Fibroblast of skin of back (primary cell): Measurements from ENCODE around the gene SIRT6.
"Not testable (repeated sequence)": the region's sequence is repeated elsewhere in the genome, so short reads cannot be mapped to it uniquely, and the experiment has no call there.

Experiments
- DNase-seq: peaks from one replicate; pipeline ENCODE4 v3.0.0-alpha.2; 2013

The SIRT6 gene

DNA sequence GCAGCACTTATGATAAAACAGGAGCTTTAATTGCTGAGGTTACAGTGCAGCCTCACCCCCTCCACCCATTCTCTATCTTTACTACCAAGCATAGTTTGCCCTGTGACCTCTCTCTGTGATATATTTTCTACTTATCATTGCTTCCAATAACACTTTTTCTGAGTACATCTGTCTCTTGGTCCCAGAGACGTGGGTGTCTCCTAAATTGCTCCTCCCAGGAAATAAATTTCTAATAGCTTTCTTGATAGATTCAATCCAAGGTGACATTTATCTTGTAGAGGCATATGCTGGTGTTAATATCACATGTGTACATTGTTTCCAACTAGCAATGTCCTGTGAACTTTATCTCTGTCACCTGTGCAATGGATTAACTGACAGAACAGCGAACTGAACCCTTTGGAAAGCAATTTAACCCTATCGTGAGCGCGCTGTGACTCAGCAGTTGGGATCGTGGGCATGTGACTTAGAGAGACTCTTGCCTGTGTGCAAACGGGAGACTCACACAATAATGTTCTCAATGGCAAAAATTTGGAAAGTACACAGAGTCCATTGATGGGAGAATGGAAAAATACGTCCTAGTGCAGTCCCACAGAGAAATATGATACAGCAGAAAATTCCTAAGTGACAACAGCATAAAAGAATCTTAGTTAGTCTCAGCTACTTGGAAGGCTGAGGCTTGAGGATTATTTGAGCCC is 51.5 kb downstream of the SIRT6 start:
- peak; percentile 89 for DNase-seq

DNA sequence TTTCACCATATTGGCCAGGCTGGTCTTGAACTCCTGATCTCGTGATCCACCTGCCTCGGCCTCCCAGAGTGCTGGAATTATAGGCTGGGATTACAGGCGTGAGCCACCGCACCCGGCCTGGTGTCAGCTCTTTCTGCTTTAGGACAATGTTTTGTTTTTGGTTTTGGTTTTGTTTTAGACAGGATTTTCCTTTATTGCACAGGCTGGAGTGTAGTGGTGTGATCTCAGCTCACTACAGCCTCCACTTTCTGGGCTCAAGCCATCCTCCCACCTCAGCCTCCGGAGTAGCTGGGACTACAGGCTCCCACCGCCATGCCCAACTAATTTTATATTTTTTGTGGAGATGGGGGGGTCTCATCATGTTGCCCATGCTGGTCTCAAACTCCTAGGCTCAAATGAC is 53.3 kb downstream of the SIRT6 start:
- DNase-seq: not testable (repeated sequence)

DNA sequence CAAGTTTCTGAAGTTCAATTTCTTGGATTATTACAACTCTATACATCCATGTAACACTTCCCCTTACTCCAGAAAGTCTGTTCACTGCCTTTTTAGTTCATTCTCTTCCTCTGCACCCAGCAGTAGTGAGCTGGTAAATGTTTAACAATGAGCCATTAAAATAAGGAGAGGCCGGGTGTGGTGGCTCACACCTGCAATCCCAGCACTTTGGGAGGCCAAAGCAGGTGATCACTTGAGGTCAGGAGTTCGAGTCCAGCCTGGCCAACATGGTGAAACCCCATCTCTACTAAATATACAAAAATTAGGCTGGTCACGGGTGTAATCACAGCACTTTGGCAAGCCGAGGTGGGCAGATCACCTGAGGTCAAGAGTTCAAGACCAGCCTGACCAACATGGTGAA is 55.0 kb downstream of the SIRT6 start:
- not testable (repeated sequence) for DNase-seq

DNA sequence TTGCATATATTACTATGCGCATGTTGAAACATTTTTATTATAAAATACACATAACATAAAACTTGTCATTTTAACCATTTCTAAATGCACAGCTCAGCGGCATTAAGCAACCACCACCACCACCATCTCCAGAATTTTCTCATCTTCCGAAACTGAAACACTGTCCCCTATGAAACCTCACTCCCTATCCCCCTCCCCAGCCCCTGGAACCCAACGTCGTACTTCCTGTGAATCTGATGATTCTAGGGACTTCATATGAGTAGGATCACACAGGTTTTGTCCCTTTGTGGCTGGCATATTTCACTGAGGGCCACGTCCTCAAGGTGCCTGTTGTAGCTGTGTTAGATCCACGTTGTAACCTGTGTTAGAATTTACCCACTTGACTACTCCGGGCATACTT is 57.7 kb downstream of the SIRT6 start:
- no peak for DNase-seq
